ENCODE results near the gene UBL4A. TPM values are rescaled to one million over a fixed set of nuclear protein-coding genes. Genes with fewer than 3 reads are reported as not detected.

Gene UBL4A
- total RNA-seq, 2 experiments from 2014 or later, result 45.2 to 47.6 TPM

- CTCF ChIA-PET, result interaction anchor here (1.0 kb wide), 1 partner anchor 16 kb away, joined by 3 read pairs; no protein-coding TSS in a partner anchor
- intact Hi-C loops (cut with DNase I, micrococcal nuclease), result loop anchor here in 1 of 2 experiments (5.0 kb wide), 1 partner anchor 34 kb away; the partner anchor contains the start of gene LAGE3
- H3K4me3 Mint-ChIP-seq, result peak overlapping the region; percentile 67
- no peaks in the 10 kb centered on the region for H3K9me3 Mint-ChIP-seq (ENCODE audit: low read depth)
- H3K27me3 Mint-ChIP-seq, result no peaks in the 10 kb centered on the region
- H3K36me3 Mint-ChIP-seq (ENCODE audit: low read depth), result peaks cover 14% of the 10 kb centered on the region
- POLR2A ChIA-PET, result no interaction called here
- DNase-seq (peak; percentile 18), ATAC-seq (peak; percentile 11)
- peaks cover 25% of the 10 kb centered on the region for H3K4me1 Mint-ChIP-seq
- H3K27ac Mint-ChIP-seq, result peak overlapping the region; percentile 24
Measured at GRCh38 chrX:154443479-154443910, 42.9 kb downstream of the UBL4A start.

GRCh38 chrX:154441984-154442707, 44.3 kb downstream of the UBL4A start:
- intact Hi-C loops (cut with DNase I, micrococcal nuclease), result loop anchor here in 1 of 2 experiments (5.0 kb wide), 1 partner anchor 35 kb away; the partner anchor contains the start of gene LAGE3
- Mint-ChIP-seq H3K4me1 (peaks cover 29% of the 10 kb centered on the region), H3K36me3 (ENCODE audit: low read depth) (peaks cover 16% of the 10 kb centered on the region), H3K27ac (peak overlapping the region; percentile 51), H3K9me3 (ENCODE audit: low read depth) (no peaks in the 10 kb centered on the region), H3K27me3 (no peaks in the 10 kb centered on the region), H3K4me3 (no peak overlapping the region)
- no peak for ATAC-seq
- CTCF ChIA-PET, result interaction anchor here (0.6 to 0.7 kb wide), 2 partner anchors 18 to 47 kb away, joined by 3 read pairs; no protein-coding TSS in a partner anchor
- POLR2A ChIA-PET, result no interaction called here
- no peak for DNase-seq

- no peaks in the 10 kb centered on the region for H3K9me3 Mint-ChIP-seq (ENCODE audit: low read depth)
Measured at GRCh38 chrX:154441564-154441963, 44.9 kb downstream of the UBL4A start.

DNA sequence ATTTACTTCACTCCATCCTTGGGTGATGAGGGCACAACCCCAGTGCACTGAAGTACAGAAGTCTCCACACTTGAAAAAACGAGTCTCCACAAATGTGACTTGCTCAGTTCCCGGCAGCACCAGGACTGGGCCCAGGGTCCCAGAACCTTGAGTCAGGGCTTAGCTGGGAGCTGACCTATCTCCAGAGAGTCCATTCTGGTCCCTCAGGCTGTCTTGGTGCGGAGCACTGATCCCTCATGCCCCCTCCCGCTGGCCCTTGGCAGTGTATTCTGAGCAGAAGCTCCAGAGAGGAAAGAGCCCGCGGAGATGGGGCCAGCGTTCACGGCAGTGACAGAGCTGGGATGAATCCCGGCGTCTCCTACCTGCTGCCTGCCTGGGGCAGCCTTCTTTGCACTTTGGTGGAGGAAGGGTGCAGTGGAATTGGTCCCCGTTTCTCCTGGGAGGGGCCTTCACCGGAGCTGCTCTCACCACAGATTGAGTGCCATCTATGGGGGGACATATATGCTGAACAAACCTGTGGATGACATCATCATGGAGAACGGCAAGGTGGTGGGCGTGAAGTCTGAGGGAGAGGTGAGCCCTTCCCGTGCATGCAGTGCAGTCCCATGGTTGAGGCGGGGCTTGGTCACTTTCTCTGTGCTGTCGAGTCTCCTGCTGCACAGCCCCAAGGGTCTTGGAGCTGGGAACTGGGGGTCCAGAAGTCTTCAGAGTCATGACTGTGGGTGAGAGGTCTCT, 45.6 kb downstream of the UBL4A start:
- intact Hi-C loops (cut with DNase I, micrococcal nuclease), result loop anchor here in 1 of 2 experiments (5.0 kb wide), 1 partner anchor 37 kb away; the partner anchor contains the start of gene LAGE3
- ChIA-PET POLR2A (no interaction called here), CTCF (interaction anchor here (0.7 kb wide), 1 partner anchor 49 kb away, joined by 3 read pairs; no protein-coding TSS in a partner anchor)
- Mint-ChIP-seq H3K27me3 (no peaks in the 10 kb centered on the region), H3K9me3 (ENCODE audit: low read depth) (no peaks in the 10 kb centered on the region), H3K4me3 (no peak overlapping the region), H3K27ac (no peak overlapping the region), H3K36me3 (ENCODE audit: low read depth) (peaks cover 13% of the 10 kb centered on the region), H3K4me1 (peaks cover 24% of the 10 kb centered on the region)
- ATAC-seq, result no peak
- no peak for DNase-seq

More at GRCh38 chrX:154441564-154441963, 44.9 kb downstream of the UBL4A start:
- H3K4me3 Mint-ChIP-seq, result no peak overlapping the region
- H3K36me3 Mint-ChIP-seq (ENCODE audit: low read depth), result peaks cover 13% of the 10 kb centered on the region
- intact Hi-C loops (cut with DNase I, micrococcal nuclease), result loop anchor here in 1 of 2 experiments (5.0 kb wide), 1 partner anchor 36 kb away; the partner anchor contains the start of gene LAGE3
- POLR2A ChIA-PET, result no interaction called here
- H3K27me3 Mint-ChIP-seq, result no peaks in the 10 kb centered on the region
- ATAC-seq, result no peak
- DNase-seq, result no peak
- peak overlapping the region; percentile 51 for H3K27ac Mint-ChIP-seq
- peaks cover 26% of the 10 kb centered on the region for H3K4me1 Mint-ChIP-seq
- CTCF ChIA-PET, result interaction anchor here (0.7 kb wide), 1 partner anchor 48 kb away, joined by 3 read pairs; no protein-coding TSS in a partner anchor

GRCh38 chrX:154439841-154440240, 46.6 kb downstream of the UBL4A start:
- intact Hi-C loops (cut with DNase I, micrococcal nuclease), result loop anchor here in 1 of 2 experiments (5.0 kb wide), 1 partner anchor 37 kb away; the partner anchor contains the start of gene LAGE3
- Mint-ChIP-seq H3K27me3 (no peaks in the 10 kb centered on the region), H3K9me3 (ENCODE audit: low read depth) (no peaks in the 10 kb centered on the region), H3K27ac (no peak overlapping the region), H3K4me1 (peaks cover 24% of the 10 kb centered on the region), H3K4me3 (no peak overlapping the region), H3K36me3 (ENCODE audit: low read depth) (peaks cover 17% of the 10 kb centered on the region)
- DNase-seq (no peak), ATAC-seq (no peak)
- CTCF ChIA-PET, result no interaction called here
- POLR2A ChIA-PET, result no interaction called here

GRCh38 chrX:154437971-154438893, 48.2 kb downstream of the UBL4A start:
- ChIA-PET POLR2A (interaction anchor here (0.6 kb wide), 1 partner anchor 132 kb away, joined by 4 read pairs; no protein-coding TSS in a partner anchor), CTCF (no interaction called here)
- Mint-ChIP-seq H3K36me3 (ENCODE audit: low read depth) (peaks cover 18% of the 10 kb centered on the region), H3K27me3 (no peaks in the 10 kb centered on the region), H3K9me3 (ENCODE audit: low read depth) (no peaks in the 10 kb centered on the region), H3K4me3 (peak overlapping the region; percentile 83), H3K27ac (peak overlapping the region; percentile 84), H3K4me1 (peaks cover 22% of the 10 kb centered on the region)
- DNase-seq (no peak), ATAC-seq (no peak)
- intact Hi-C loops (cut with DNase I, micrococcal nuclease), result loop anchor here in 1 of 2 experiments (2.0 kb wide), 5 partner anchors 21 to 79 kb away; partner anchors contain the start of genes FAM3A, PLXNA3, RPL10 and SLC10A3

GRCh38 chrX:154436983-154437752, 49.2 kb downstream of the UBL4A start, which contains the start of gene GDI1:
TSS of gene GDI1 (plus strand) at chrX:154437154. CDS start at chrX:154437255, 101 bp downstream.
- peak; percentile 69 for DNase-seq
- no peaks in the 10 kb centered on the region for H3K9me3 Mint-ChIP-seq (ENCODE audit: low read depth)
- H3K27me3 Mint-ChIP-seq, result no peaks in the 10 kb centered on the region
- ChIA-PET POLR2A (no interaction called here), CTCF (no interaction called here)
- peak; percentile 40 for ATAC-seq
- H3K27ac Mint-ChIP-seq, result peak within 1 kb of the TSS; percentile 87
- peaks cover 22% of the 10 kb centered on the region for H3K4me1 Mint-ChIP-seq
- peaks cover 19% of the 10 kb centered on the region for H3K36me3 Mint-ChIP-seq (ENCODE audit: low read depth)
- intact Hi-C loops (cut with DNase I, micrococcal nuclease), result loop anchor here in 1 of 2 experiments (1.0 to 2.0 kb wide), 6 partner anchors 22 to 80 kb away; partner anchors contain the start of genes FAM3A, LAGE3, PLXNA3 and RPL10
- H3K4me3 Mint-ChIP-seq, result peak within 1 kb of the TSS; percentile 83

GRCh38 chrX:154436374-154436982, 49.9 kb downstream of the UBL4A start:
- Mint-ChIP-seq H3K9me3 (ENCODE audit: low read depth) (no peaks in the 10 kb centered on the region), H3K4me3 (peak overlapping the region; percentile 75), H3K36me3 (ENCODE audit: low read depth) (peaks cover 16% of the 10 kb centered on the region), H3K27ac (peak overlapping the region; percentile 87), H3K4me1 (peaks cover 19% of the 10 kb centered on the region), H3K27me3 (no peaks in the 10 kb centered on the region)
- ChIA-PET POLR2A (no interaction called here), CTCF (interaction anchor here (0.5 kb wide), 1 partner anchor 119 kb away, joined by 3 read pairs; no protein-coding TSS in a partner anchor)
- peak; percentile 76 for ATAC-seq
- intact Hi-C loops (cut with DNase I, micrococcal nuclease), result loop anchor here in 1 of 2 experiments (1.0 to 2.0 kb wide), 6 partner anchors 22 to 80 kb away; partner anchors contain the start of genes FAM3A, LAGE3, PLXNA3 and RPL10
- DNase-seq, result peak; percentile 71

DNA sequence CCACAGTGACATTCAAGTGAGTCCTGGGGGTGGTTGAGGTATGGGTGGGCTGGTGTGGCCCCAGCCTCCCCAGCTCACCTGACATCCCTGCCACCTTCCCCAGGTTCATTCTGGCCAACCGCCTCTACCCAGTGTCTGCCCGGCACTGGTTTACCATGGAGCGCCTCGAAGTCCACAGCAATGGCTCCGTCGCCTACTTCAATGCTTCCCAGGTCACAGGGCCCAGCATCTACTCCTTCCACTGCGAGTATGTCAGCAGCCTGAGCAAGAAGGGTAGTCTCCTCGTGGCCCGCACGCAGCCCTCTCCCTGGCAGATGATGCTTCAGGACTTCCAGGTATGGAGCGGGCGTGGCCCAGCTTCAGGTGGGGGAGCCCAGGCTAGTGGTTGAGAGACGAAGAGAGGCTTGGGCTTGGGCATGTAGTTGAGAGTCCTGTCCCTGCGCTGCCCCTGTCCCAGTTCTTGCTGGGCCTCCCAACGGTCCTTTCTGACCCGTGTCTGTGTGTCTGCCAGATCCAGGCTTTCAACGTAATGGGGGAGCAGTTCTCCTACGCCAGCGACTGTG, 51.2 kb downstream of the UBL4A start:
- ChIA-PET POLR2A (no interaction called here), CTCF (no interaction called here)
- no peak for DNase-seq
- H3K4me3 Mint-ChIP-seq, result no peak overlapping the region
- peaks cover 14% of the 10 kb centered on the region for H3K36me3 Mint-ChIP-seq (ENCODE audit: low read depth)
- H3K9me3 Mint-ChIP-seq (ENCODE audit: low read depth), result no peaks in the 10 kb centered on the region
- ATAC-seq, result no peak
- H3K4me1 Mint-ChIP-seq, result peaks cover 20% of the 10 kb centered on the region
- no peak overlapping the region for H3K27ac Mint-ChIP-seq
- intact Hi-C loops (cut with DNase I, micrococcal nuclease), result no loop called here
- H3K27me3 Mint-ChIP-seq, result no peaks in the 10 kb centered on the region
